SK-N-SH (cell line): Measurements from ENCODE around the gene MET. TPM values are rescaled to one million over a fixed set of nuclear protein-coding genes. Genes with fewer than 3 reads are reported as not detected.

Experiments
- CTCF ChIA-PET: fragments of 300-600, 350-600 bp; formaldehyde crosslinking; extraction: SDS; loops from one replicate; lab custom pipeline; 2021; lab: Yijun Ruan, JAX
- POLR2A ChIA-PET: fragments of 350-600 bp; sonication (Branson Sonifier 250); formaldehyde crosslinking; extraction: SDS; loops from one replicate; lab custom pipeline; 2020; ENCODE audit warnings: antibody characterized with exemption, inconsistent platforms; lab: Yijun Ruan, JAX
- DNase-seq: peaks from one replicate; pipeline ENCODE4 v3.0.0; 2012
- H2AFZ ChIP-seq: fragments of 200-600 bp; sonication (generic); 2 replicates; pipeline ENCODE4 v1.8.1; 2016; ENCODE audit warnings: antibody characterized with exemption, mild to moderate bottlenecking, low read depth
- H3F3A ChIP-seq: fragments of 200-600 bp; sonication (generic); replicated peaks from 2 replicates; pipeline ENCODE3; 2016; ENCODE audit warnings: antibody characterized with exemption, mild to moderate bottlenecking; ENCODE audit not compliant: insufficient read depth
- H3K27ac ChIP-seq, 2 experiments: fragments of 200-500 bp in 1 of 2; fragments of 200-600 bp in 1 of 2; sonication (Bioruptor generic) in 1 of 2; sonication (generic), shearing (Covaris generic) in 1 of 2; 2 replicates each; pipeline versions ENCODE4 v1.5.1 to v1.6.1; 2014 to 2016; ENCODE audit warnings: low read depth in 2 of 2, inconsistent platforms in 1 of 2, low read length in 1 of 2, mild to moderate bottlenecking in 1 of 2, mixed read lengths in 1 of 2
- H3K27me3 ChIP-seq: fragments of 200-600 bp; sonication (generic), shearing (Covaris generic); 2 replicates; pipeline ENCODE4 v1.6.1; 2016; ENCODE audit warnings: mixed run types; ENCODE audit not compliant: insufficient read depth
- H3K36me3 ChIP-seq, 2 experiments: fragments of 200-500 bp in 1 of 2; fragments of 200-600 bp in 1 of 2; sonication (Bioruptor generic) in 1 of 2; sonication (generic) in 1 of 2; replicated peaks in 1 of 2; 2 replicates each; pipeline versions ENCODE3 to v1.5.1; 2014 to 2016; ENCODE audit warnings: low read length in 1 of 2, mild to moderate bottlenecking in 1 of 2; ENCODE audit not compliant: insufficient read depth in 2 of 2, control insufficient read depth in 1 of 2
- H3K4me1 ChIP-seq, 2 experiments: fragments of 200-500 bp in 1 of 2; fragments of 200-600 bp in 1 of 2; sonication (Bioruptor generic) in 1 of 2; sonication (generic), shearing (Covaris generic) in 1 of 2; 2 replicates each; pipeline versions ENCODE4 v1.5.1 to v1.6.1; 2014 to 2016; ENCODE audit warnings: low read depth in 1 of 2, low read length in 1 of 2, mixed run types in 1 of 2; ENCODE audit not compliant: insufficient read depth in 2 of 2, control insufficient read depth in 1 of 2
- H3K4me2 ChIP-seq: fragments of 200-600 bp; sonication (generic), shearing (Covaris generic); 2 replicates; pipeline ENCODE4 v1.6.1; 2017; ENCODE audit warnings: mixed run types
- H3K4me3 ChIP-seq, 2 experiments: fragments of 200-500 bp in 1 of 2; fragments of 200-600 bp in 1 of 2; sonication (Bioruptor generic) in 1 of 2; sonication (generic), shearing (Covaris generic) in 1 of 2; 2 replicates each; pipeline versions ENCODE4 v1.5.1 to v1.8.1; 2014 to 2016; ENCODE audit warnings: low read depth in 2 of 2, inconsistent platforms in 1 of 2, low read length in 1 of 2, mild to moderate bottlenecking in 1 of 2, mixed read lengths in 1 of 2, moderate library complexity in 1 of 2
- H3K79me2 ChIP-seq: fragments of 200-600 bp; sonication (generic); 2 replicates; pipeline ENCODE4 v1.8.1; 2017; ENCODE audit warnings: mild to moderate bottlenecking; ENCODE audit not compliant: insufficient read depth
- H3K9ac ChIP-seq: fragments of 200-600 bp; sonication (generic); 2 replicates; pipeline ENCODE4 v1.6.1; 2017; ENCODE audit warnings: mixed run types
- H3K9me2 ChIP-seq: fragments of 200-600 bp; sonication (generic); 2 replicates; pipeline ENCODE4 v1.6.1; 2017; ENCODE audit warnings: mixed run types
- H3K9me3 ChIP-seq: fragments of 200-600 bp; sonication (generic); 2 replicates; pipeline ENCODE4 v1.6.1; 2017; ENCODE audit warnings: mixed run types, mild to moderate bottlenecking, moderate library complexity
- H4K20me1 ChIP-seq: fragments of 200-600 bp; sonication (generic); 2 replicates; pipeline ENCODE4 v1.6.1; 2017; ENCODE audit warnings: mild to moderate bottlenecking, mixed run types; ENCODE audit not compliant: insufficient read depth
- FOSL2 ChIP-seq: IDR thresholded peaks from 2 replicates; pipeline ENCODE4 v1.4.0; 2012; ENCODE audit warnings: low read depth, mild to moderate bottlenecking, moderate library complexity, borderline replicate concordance
- FOXJ3 ChIP-seq: sonication (generic); formaldehyde crosslinking; IDR thresholded peaks from 2 replicates; pipeline ENCODE4 v1.5.1; 2020; ENCODE audit warnings: mild to moderate bottlenecking, missing genetic modification reagents
- GABPA ChIP-seq: IDR thresholded peaks from 2 replicates; pipeline ENCODE4 v1.4.0; 2012; ENCODE audit warnings: low read depth, mild to moderate bottlenecking
- GATA2 ChIP-seq: sonication (generic); formaldehyde crosslinking; IDR thresholded peaks from 2 replicates; pipeline ENCODE4 v1.5.0; 2020; ENCODE audit warnings: mild to moderate bottlenecking, missing genetic modification reagents
- MXI1 ChIP-seq: IDR thresholded peaks from 2 replicates; pipeline ENCODE4 v1.6.1; 2012; ENCODE audit warnings: mild to moderate bottlenecking, low read depth, low read length, improper control_type of control experiment
- NFIC ChIP-seq: IDR thresholded peaks from 2 replicates; pipeline ENCODE4 v1.4.0; 2012; ENCODE audit warnings: borderline replicate concordance
- RFX5 ChIP-seq: IDR thresholded peaks from 2 replicates; pipeline ENCODE4 v1.6.1; 2012; ENCODE audit warnings: mild to moderate bottlenecking, improper control_type of control experiment, low read length
- TCF12 ChIP-seq: IDR thresholded peaks from 2 replicates; pipeline ENCODE4 v1.4.0; 2012
- TEAD4 ChIP-seq: IDR thresholded peaks from 2 replicates; pipeline ENCODE4 v1.4.0; 2012; ENCODE audit warnings: mild to moderate bottlenecking, borderline replicate concordance; ENCODE audit not compliant: insufficient read depth
- YY1 ChIP-seq: IDR thresholded peaks from 2 replicates; pipeline ENCODE4 v1.4.0; 2012; ENCODE audit warnings: low read depth, mild to moderate bottlenecking
- WGBS: methylation state at CpG from one replicate; pipeline ENCODE4 v1.1.6; 2017; ENCODE audit warnings: low lambda C conversion rate; 5-methylcytosine and 5-hydroxymethylcytosine counted together
- polyA plus RNA-seq, 3 experiments: library from polyadenylated mRNA; depleted of rRNA; stranded (reverse); fragments of >200 nt; gene quantifications; 2 replicates each; pipeline ENCODE4 v1.2.3, GENCODE V29; 2012
- TF ChIP-seq, protein P1 (sequence below): fragments of 150-350 bp; IDR thresholded peaks from 2 replicates; pipeline ENCODE4 v1.6.1; 2016; ENCODE audit warnings: mild to moderate bottlenecking, low read depth, low read length
- TF ChIP-seq, protein P2 (sequence below): IDR thresholded peaks from 2 replicates; pipeline ENCODE4; 2012
- TF ChIP-seq, protein P3 (sequence below): IDR thresholded peaks from 2 replicates; pipeline ENCODE4 v1.4.0; 2012; ENCODE audit warnings: low read depth

Gene MET
- polyA plus RNA-seq, 1 of the 3 experiments (the other 2 are of a cell fraction): 38.7 TPM

DNA sequence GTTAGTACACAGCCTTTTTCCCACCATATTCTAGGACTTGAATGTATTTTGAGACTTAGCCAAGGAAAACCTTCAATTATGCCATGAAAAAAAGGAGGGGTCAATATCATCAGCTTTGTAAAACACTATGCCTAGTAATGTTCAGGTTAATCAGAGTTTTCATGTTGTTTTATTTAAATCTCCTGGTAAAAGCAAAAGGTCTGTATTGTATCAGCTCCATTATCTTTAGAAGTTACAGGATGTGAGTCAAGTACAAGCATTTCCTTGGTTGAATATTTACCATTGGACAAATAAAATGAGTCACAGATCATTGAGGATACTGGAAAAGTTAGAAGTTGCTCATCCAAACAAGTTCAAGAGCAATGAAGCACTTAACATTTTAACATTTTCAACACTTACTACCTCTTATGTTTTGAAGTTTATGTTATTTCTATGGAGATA lies 100.4 kb downstream of the MET start (continued):
- TF ChIP-seq RFX5: no peak
- TF ChIP-seq, protein P1, sequence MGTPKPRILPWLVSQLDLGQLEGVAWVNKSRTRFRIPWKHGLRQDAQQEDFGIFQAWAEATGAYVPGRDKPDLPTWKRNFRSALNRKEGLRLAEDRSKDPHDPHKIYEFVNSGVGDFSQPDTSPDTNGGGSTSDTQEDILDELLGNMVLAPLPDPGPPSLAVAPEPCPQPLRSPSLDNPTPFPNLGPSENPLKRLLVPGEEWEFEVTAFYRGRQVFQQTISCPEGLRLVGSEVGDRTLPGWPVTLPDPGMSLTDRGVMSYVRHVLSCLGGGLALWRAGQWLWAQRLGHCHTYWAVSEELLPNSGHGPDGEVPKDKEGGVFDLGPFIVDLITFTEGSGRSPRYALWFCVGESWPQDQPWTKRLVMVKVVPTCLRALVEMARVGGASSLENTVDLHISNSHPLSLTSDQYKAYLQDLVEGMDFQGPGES: no peak
- peak; percentile 70 for TF ChIP-seq NFIC
- TF ChIP-seq FOSL2: peak; percentile 96
- TF ChIP-seq, protein P2, sequence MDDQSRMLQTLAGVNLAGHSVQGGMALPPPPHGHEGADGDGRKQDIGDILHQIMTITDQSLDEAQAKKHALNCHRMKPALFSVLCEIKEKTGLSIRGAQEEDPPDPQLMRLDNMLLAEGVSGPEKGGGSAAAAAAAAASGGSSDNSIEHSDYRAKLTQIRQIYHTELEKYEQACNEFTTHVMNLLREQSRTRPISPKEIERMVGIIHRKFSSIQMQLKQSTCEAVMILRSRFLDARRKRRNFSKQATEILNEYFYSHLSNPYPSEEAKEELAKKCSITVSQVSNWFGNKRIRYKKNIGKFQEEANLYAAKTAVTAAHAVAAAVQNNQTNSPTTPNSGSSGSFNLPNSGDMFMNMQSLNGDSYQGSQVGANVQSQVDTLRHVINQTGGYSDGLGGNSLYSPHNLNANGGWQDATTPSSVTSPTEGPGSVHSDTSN: peak; percentile 80
- TF ChIP-seq FOXJ3 (CRISPR knock-in tag): no peak
- TF ChIP-seq, protein P3, sequence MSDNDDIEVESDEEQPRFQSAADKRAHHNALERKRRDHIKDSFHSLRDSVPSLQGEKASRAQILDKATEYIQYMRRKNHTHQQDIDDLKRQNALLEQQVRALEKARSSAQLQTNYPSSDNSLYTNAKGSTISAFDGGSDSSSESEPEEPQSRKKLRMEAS: no peak
- TF ChIP-seq, all 33 proteins: peak for 13

DNA sequence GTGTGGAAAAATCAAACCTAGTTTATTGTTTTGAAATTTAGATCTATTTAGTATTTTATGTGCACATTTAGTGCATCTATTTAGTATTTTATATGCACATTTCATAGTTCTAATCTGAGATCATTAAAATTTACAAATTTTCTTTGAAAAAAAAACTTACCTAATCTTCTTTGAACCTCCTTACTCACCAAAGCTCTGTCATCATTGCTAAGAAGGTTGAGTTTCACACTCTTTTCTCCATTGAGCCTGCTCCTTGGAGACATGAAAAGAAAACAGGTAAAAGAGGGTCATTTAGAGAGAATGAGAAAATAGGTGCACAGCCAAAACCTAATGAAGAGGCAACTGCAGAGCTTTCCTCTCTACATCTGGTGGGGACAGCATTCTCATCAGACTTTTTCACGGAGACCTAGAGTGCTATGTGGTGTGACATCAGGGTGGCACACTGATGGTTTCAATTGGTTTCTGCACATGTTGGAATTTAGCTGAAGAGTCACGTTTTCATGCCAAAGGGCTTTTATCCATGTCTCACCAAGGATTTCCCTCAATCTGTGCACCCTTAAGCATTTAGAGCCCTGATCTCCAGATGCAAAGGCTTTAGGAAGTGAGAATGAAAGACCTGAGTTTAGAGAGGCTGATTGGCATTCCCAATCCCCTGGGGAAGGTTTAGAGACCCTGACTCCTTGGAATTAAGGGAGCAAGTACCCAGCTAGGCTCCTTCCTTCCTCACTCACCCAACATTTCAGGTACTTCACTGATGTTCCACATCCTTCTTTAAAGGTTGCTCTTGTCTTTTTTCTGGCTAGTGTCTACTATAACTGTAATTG lies 101.1 kb downstream of the MET start:
- Histone ChIP-seq H3K4me2 (0 out of 2 replicates have a peak overlapping the region, but pooled peaks have one; percentile 6), H3K4me3 (no peak overlapping the region), H3K79me2 (no peaks in the 10 kb centered on the region), H3K9ac (no peak overlapping the region), H2AFZ (no peak overlapping the region), H3F3A (peaks cover 29% of the 10 kb centered on the region), H3K27ac (peak overlapping the region; percentile 74; a peak in 3 of 4 replicates), H3K36me3 (peaks cover 16 to 29% of the 10 kb centered on the region in 2 experiments), H3K9me3 (no peaks in the 10 kb centered on the region), H4K20me1 (no peaks in the 10 kb centered on the region), H3K27me3 (no peaks in the 10 kb centered on the region), H3K9me2 (no peaks in the 10 kb centered on the region), H3K4me1 (peaks cover 0 to 34% of the 10 kb centered on the region in 2 experiments; a peak in 3 of 4 replicates)
- DNase-seq: no peak
- ChIA-PET CTCF (interaction anchor here (0.6 to 2.0 kb wide), 4 partner anchors 11 to 182 kb away, joined by 3 to 8 read pairs (median 3); no protein-coding TSS in a partner anchor), POLR2A (no interaction called here)
- TF ChIP-seq GABPA: no peak
- TF ChIP-seq FOXJ3 (CRISPR knock-in tag): no peak
- no peak for TF ChIP-seq GATA2 (CRISPR knock-in tag)
- TF ChIP-seq YY1: no peak
- no peak for TF ChIP-seq TEAD4
- TF ChIP-seq TCF12: no peak
- TF ChIP-seq MXI1: no peak
- 26% methylated on average over 2 of the region's 2 CpGs for WGBS
